ENCODE data around the gene SLC66A3.

Gene SLC66A3

GRCh38 chr2:11123001-11123809 lies 32.1 kb upstream of the SLC66A3 start:
- H3K36me3 ChIP-seq (ENCODE audit: control insufficient read depth in 1 of 2, insufficient read depth in 2 of 2, low read depth in 1 of 2, low read length in 2 of 2): no peaks in the 10 kb centered on the region
- peak overlapping the region in 1 of 2 experiments; percentile 28 for H2BK12ac ChIP-seq (ENCODE audit: low read length in 2 of 2)
- peak overlapping the region; percentile 41 for H4K91ac ChIP-seq (ENCODE audit: low read length)
- no peak overlapping the region for H2BK5ac ChIP-seq (ENCODE audit: low read depth, low read length, poor library complexity, severe bottlenecking)
- DNase-seq: no peak
- H2BK120ac ChIP-seq (ENCODE audit: low read depth, low read length): no peak overlapping the region
- H3K4me3 ChIP-seq (ENCODE audit: insufficient read depth in 1 of 2, low read depth in 1 of 2, low read length in 2 of 2): no peak overlapping the region
- H2BK15ac ChIP-seq (ENCODE audit: low read depth, poor library complexity, severe bottlenecking): no peak overlapping the region
- peak overlapping the region in 1 of 2 experiments; percentile 16 for H3K23ac ChIP-seq (ENCODE audit: low read length in 2 of 2)
- H3K14ac ChIP-seq (ENCODE audit: low read length in 2 of 2): no peak overlapping the region
- WGBS: 83% methylated on average over 12 of the region's 12 CpGs
- no peak overlapping the region for H2AK5ac ChIP-seq (ENCODE audit: low read length, severe bottlenecking)
- no peaks in the 10 kb centered on the region for H3K9me3 ChIP-seq (ENCODE audit: control insufficient read depth, low read length)
- H2AFZ ChIP-seq (ENCODE audit: low read depth, low read length): no peak overlapping the region
- H3K27me3 ChIP-seq (ENCODE audit: control insufficient read depth in 1 of 2, insufficient read depth in 1 of 2, low read length in 2 of 2): peaks cover 27 to 46% of the 10 kb centered on the region in 2 experiments
- H3K79me1 ChIP-seq (replicated peaks; ENCODE audit: low read length, poor library complexity, severe bottlenecking): no peaks in the 10 kb centered on the region
- H3K27ac ChIP-seq (ENCODE audit: low read length, poor library complexity, severe bottlenecking): no peak overlapping the region
- no peak overlapping the region for H3K9ac ChIP-seq (ENCODE audit: low read length)
- no peak overlapping the region for H3K4me2 ChIP-seq (ENCODE audit: low read length, poor library complexity, severe bottlenecking)
- H3K4me1 ChIP-seq (ENCODE audit: control insufficient read depth, insufficient read depth, low read depth, low read length): peaks cover 4% of the 10 kb centered on the region
- peak overlapping the region in 1 of 2 experiments; percentile 13 for H3K4ac ChIP-seq (ENCODE audit: low read depth in 1 of 2, low read length in 2 of 2)
- no peak overlapping the region for H3K18ac ChIP-seq (ENCODE audit: low read depth in 1 of 2, low read length in 2 of 2)
- H4K8ac ChIP-seq (ENCODE audit: low read length): peak overlapping the region; percentile 39

- H3K9me3 ChIP-seq (ENCODE audit: control insufficient read depth, low read length): no peaks in the 10 kb centered on the region
- no peak overlapping the region for H2BK5ac ChIP-seq (ENCODE audit: low read depth, low read length, poor library complexity, severe bottlenecking)
- H2BK15ac ChIP-seq (ENCODE audit: low read depth, poor library complexity, severe bottlenecking): peak overlapping the region; percentile 94
- H3K4me3 ChIP-seq (ENCODE audit: insufficient read depth in 1 of 2, low read depth in 1 of 2, low read length in 2 of 2): no peak overlapping the region
- peak overlapping the region; percentile 46 for H4K8ac ChIP-seq (ENCODE audit: low read length)
- H2AK5ac ChIP-seq (ENCODE audit: low read length, severe bottlenecking): no peak overlapping the region
- no peaks in the 10 kb centered on the region for H3K79me1 ChIP-seq (replicated peaks; ENCODE audit: low read length, poor library complexity, severe bottlenecking)
- H3K4ac ChIP-seq (ENCODE audit: low read depth in 1 of 2, low read length in 2 of 2): peak overlapping the region in 1 of 2 experiments; percentile 30
- peak overlapping the region in 1 of 2 experiments; percentile 59 for H2BK12ac ChIP-seq (ENCODE audit: low read length in 2 of 2)
- no peak overlapping the region for H3K4me2 ChIP-seq (ENCODE audit: low read length, poor library complexity, severe bottlenecking)
- WGBS: 60% methylated on average over 40 of the region's 41 CpGs
- H3K36me3 ChIP-seq (ENCODE audit: control insufficient read depth in 1 of 2, insufficient read depth in 2 of 2, low read depth in 1 of 2, low read length in 2 of 2): no peaks in the 10 kb centered on the region
- H3K23ac ChIP-seq (ENCODE audit: low read length in 2 of 2): no peak overlapping the region
- H3K14ac ChIP-seq (ENCODE audit: low read length in 2 of 2): peak overlapping the region in 1 of 2 experiments; percentile 30
- DNase-seq: peak; percentile 40
- H2BK120ac ChIP-seq (ENCODE audit: low read depth, low read length): no peak overlapping the region
- H4K91ac ChIP-seq (ENCODE audit: low read length): peak overlapping the region; percentile 72
- no peak overlapping the region for H3K9ac ChIP-seq (ENCODE audit: low read length)
- H3K27me3 ChIP-seq (ENCODE audit: control insufficient read depth in 1 of 2, insufficient read depth in 1 of 2, low read length in 2 of 2): peaks cover 27 to 49% of the 10 kb centered on the region in 2 experiments
- H3K18ac ChIP-seq (ENCODE audit: low read depth in 1 of 2, low read length in 2 of 2): peak overlapping the region in 1 of 2 experiments; percentile 11
- H2AFZ ChIP-seq (ENCODE audit: low read depth, low read length): no peak overlapping the region
- H3K27ac ChIP-seq (ENCODE audit: low read length, poor library complexity, severe bottlenecking): no peak overlapping the region
- H3K4me1 ChIP-seq (ENCODE audit: control insufficient read depth, insufficient read depth, low read depth, low read length): peaks cover 4% of the 10 kb centered on the region
Observed at GRCh38 chr2:11123856-11124759, 31.2 kb upstream of the SLC66A3 start.

- no peaks in the 10 kb centered on the region for H3K36me3 ChIP-seq (ENCODE audit: control insufficient read depth in 1 of 2, insufficient read depth in 2 of 2, low read depth in 1 of 2, low read length in 2 of 2)
Observed at GRCh38 chr2:11124760-11125068, 30.6 kb upstream of the SLC66A3 start.

GRCh38 chr2:11127761-11128160 lies 27.5 kb upstream of the SLC66A3 start:
- no peak overlapping the region for H2AFZ ChIP-seq (ENCODE audit: low read depth, low read length)
- H4K91ac ChIP-seq (ENCODE audit: low read length): no peak overlapping the region
- no peak overlapping the region for H2AK5ac ChIP-seq (ENCODE audit: low read length, severe bottlenecking)
- peaks cover 8% of the 10 kb centered on the region for H3K4me1 ChIP-seq (ENCODE audit: control insufficient read depth, insufficient read depth, low read depth, low read length)
- H2BK15ac ChIP-seq (ENCODE audit: low read depth, poor library complexity, severe bottlenecking): no peak overlapping the region
- 94% methylated on average over 3 of the region's 5 CpGs for WGBS
- H3K27ac ChIP-seq (ENCODE audit: low read length, poor library complexity, severe bottlenecking): no peak overlapping the region
- H3K9me3 ChIP-seq (ENCODE audit: control insufficient read depth, low read length): no peaks in the 10 kb centered on the region
- H3K36me3 ChIP-seq (ENCODE audit: control insufficient read depth in 1 of 2, insufficient read depth in 2 of 2, low read depth in 1 of 2, low read length in 2 of 2): no peaks in the 10 kb centered on the region
- no peak overlapping the region for H3K23ac ChIP-seq (ENCODE audit: low read length in 2 of 2)
- no peak overlapping the region for H3K4ac ChIP-seq (ENCODE audit: low read depth in 1 of 2, low read length in 2 of 2)
- DNase-seq: no peak
- no peak overlapping the region for H3K9ac ChIP-seq (ENCODE audit: low read length)
- H3K27me3 ChIP-seq (ENCODE audit: control insufficient read depth in 1 of 2, insufficient read depth in 1 of 2, low read length in 2 of 2): peaks cover 17 to 41% of the 10 kb centered on the region in 2 experiments
- no peaks in the 10 kb centered on the region for H3K79me1 ChIP-seq (replicated peaks; ENCODE audit: low read length, poor library complexity, severe bottlenecking)
- no peak overlapping the region for H2BK5ac ChIP-seq (ENCODE audit: low read depth, low read length, poor library complexity, severe bottlenecking)
- H3K14ac ChIP-seq (ENCODE audit: low read length in 2 of 2): no peak overlapping the region
- no peak overlapping the region for H3K4me2 ChIP-seq (ENCODE audit: low read length, poor library complexity, severe bottlenecking)
- H3K18ac ChIP-seq (ENCODE audit: low read depth in 1 of 2, low read length in 2 of 2): no peak overlapping the region
- no peak overlapping the region for H2BK120ac ChIP-seq (ENCODE audit: low read depth, low read length)
- H3K4me3 ChIP-seq (ENCODE audit: insufficient read depth in 1 of 2, low read depth in 1 of 2, low read length in 2 of 2): no peak overlapping the region
- H4K8ac ChIP-seq (ENCODE audit: low read length): no peak overlapping the region
- no peak overlapping the region for H2BK12ac ChIP-seq (ENCODE audit: low read length in 2 of 2)

More at GRCh38 chr2:11124760-11125068, 30.6 kb upstream of the SLC66A3 start:
- no peaks in the 10 kb centered on the region for H3K9me3 ChIP-seq (ENCODE audit: control insufficient read depth, low read length)
- H2AK5ac ChIP-seq (ENCODE audit: low read length, severe bottlenecking): no peak overlapping the region
- H3K14ac ChIP-seq (ENCODE audit: low read length in 2 of 2): no peak overlapping the region
- WGBS: 94% methylated on average over 2 of the region's 3 CpGs
- H3K4ac ChIP-seq (ENCODE audit: low read depth in 1 of 2, low read length in 2 of 2): no peak overlapping the region
- H3K27me3 ChIP-seq (ENCODE audit: control insufficient read depth in 1 of 2, insufficient read depth in 1 of 2, low read length in 2 of 2): peaks cover 27 to 49% of the 10 kb centered on the region in 2 experiments
- no peak overlapping the region for H3K23ac ChIP-seq (ENCODE audit: low read length in 2 of 2)
- H2BK120ac ChIP-seq (ENCODE audit: low read depth, low read length): no peak overlapping the region
- H4K91ac ChIP-seq (ENCODE audit: low read length): no peak overlapping the region
- no peak overlapping the region for H2BK15ac ChIP-seq (ENCODE audit: low read depth, poor library complexity, severe bottlenecking)
- DNase-seq: no peak
- H4K8ac ChIP-seq (ENCODE audit: low read length): no peak overlapping the region
- H2BK12ac ChIP-seq (ENCODE audit: low read length in 2 of 2): peak overlapping the region in 1 of 2 experiments; percentile 25
- peaks cover 6% of the 10 kb centered on the region for H3K4me1 ChIP-seq (ENCODE audit: control insufficient read depth, insufficient read depth, low read depth, low read length)
- no peak overlapping the region for H3K4me3 ChIP-seq (ENCODE audit: insufficient read depth in 1 of 2, low read depth in 1 of 2, low read length in 2 of 2)
- no peak overlapping the region for H2AFZ ChIP-seq (ENCODE audit: low read depth, low read length)
- no peak overlapping the region for H3K9ac ChIP-seq (ENCODE audit: low read length)
- no peak overlapping the region for H3K18ac ChIP-seq (ENCODE audit: low read depth in 1 of 2, low read length in 2 of 2)
- H3K4me2 ChIP-seq (ENCODE audit: low read length, poor library complexity, severe bottlenecking): no peak overlapping the region
- no peak overlapping the region for H2BK5ac ChIP-seq (ENCODE audit: low read depth, low read length, poor library complexity, severe bottlenecking)
- H3K79me1 ChIP-seq (replicated peaks; ENCODE audit: low read length, poor library complexity, severe bottlenecking): no peaks in the 10 kb centered on the region
- no peak overlapping the region for H3K27ac ChIP-seq (ENCODE audit: low read length, poor library complexity, severe bottlenecking)

All from mesenchymal stem cell (in vitro differentiated cells and primary cell).